Occipital lobe (tissue), 2 donors: ENCODE data around the gene DTWD2. TPM values are rescaled to one million over a fixed set of nuclear protein-coding genes. Genes with fewer than 3 reads are reported as not detected.
A peak's percentile ranks its signal among the peaks of the same experiment; 100 is the strongest.

Experiments
- DNase-seq: peaks from one replicate; lab custom pipeline; 2025; lab: John Stamatoyannopoulos, UW
- total RNA-seq: library from RNA; depleted of rRNA; stranded (reverse); fragments of >200 nt; gene quantifications from one replicate; pipeline ENCODE4 v1.2.3, GENCODE V29; 2014

Gene DTWD2, protein sequence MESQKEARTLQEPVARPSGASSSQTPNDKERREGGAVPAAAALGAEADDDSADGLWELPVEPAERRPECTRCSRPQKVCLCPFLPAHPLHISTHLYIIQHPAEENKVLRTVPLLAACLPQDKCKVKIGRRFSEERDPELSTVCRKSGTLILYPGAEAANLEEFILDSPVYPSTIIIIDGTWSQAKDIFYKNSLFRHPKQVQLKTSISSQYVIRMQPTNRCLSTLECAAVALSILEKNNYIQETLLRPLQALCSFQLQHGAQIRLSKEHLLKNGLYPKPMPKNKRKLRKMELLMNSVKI
- total RNA-seq = 13.9 TPM

- peak; percentile 93 for DNase-seq
These were observed at the start of gene DTWD2 for GRCh38 chr5:118987988-118988865. Gene DTWD2, minus strand, starts transcription at chr5:118988547. Its CDS starts 36 bp downstream, at chr5:118988511.

DNA sequence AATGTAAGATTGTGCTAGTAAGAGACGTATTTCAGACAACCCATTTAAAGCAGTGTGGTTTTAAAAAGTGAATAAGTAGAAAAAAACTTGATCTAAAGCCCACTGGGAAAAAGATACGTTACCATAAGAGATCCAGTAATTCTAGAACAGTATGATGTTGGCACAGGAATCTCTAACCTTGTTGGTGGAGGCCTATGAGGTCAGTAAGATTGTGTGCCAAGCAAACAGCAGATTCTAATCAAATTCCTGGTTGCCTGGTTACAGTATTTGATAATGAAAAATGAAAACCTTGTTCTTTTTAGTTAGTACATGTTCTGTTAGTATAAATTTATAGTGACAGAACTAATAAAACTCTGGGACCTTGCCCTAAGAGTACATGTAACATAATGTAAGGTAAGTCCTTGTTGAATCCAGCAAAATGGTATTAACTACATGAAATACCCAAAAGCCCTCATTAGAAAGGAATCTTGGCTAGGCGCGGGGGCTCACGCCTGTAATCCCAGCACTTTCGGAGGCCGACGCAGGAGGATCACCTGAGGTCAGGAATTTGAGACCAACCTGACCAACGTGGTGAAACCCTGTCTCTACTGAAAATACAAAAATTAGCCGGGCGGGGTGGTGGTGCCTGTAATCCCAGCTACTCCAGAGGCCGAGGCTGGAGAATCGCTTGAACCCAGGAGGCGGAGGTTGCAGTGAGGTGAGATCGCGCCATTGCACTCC, 49.3 kb upstream of the DTWD2 start:
- DNase-seq = no peak

GRCh38 chr5:119036101-119036762, 47.9 kb upstream of the DTWD2 start:
- DNase-seq = no peak

DNA sequence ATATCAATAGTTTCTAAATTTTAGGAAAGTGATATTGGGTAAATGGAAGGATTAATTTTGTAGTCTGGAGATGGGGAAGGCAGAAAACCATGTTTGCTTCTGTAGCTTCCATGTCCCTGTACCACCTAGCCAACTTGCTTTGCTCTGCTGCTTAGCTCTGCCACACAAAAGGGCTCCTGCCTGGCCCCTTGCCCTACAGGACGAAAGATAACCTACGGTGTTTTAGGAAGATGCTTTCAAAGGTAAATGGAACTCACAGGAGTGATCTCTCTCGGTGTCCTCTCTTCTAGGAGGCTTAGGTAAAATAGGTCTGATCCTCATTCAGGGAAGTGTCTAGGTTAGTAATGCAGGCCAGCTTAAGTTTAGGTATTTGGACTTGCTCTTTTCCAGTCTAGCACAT, 44.8 kb upstream of the DTWD2 start:
- DNase-seq = no peak

GRCh38 chr5:119032656-119033055, 44.3 kb upstream of the DTWD2 start:
- DNase-seq = no peak

DNA sequence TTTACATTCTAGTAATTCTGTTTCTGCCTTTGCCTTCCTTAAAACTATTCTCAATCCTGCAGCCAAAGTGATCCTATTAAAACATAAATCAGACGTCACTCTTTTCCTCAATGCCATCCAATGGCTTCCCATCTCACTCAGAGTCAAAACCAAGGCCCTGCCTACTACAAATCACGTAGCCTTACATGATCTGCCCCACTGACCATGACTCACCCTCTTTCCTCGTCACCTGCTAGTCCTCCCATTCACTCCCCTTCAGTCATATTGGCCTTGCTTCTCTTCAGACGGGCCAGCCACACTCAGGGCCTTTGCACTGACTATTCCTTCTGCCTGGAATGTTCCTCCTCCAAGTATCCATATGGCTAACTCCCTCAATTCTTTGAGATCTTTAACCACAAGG, 43.6 kb upstream of the DTWD2 start:
- no peak for DNase-seq

DNA sequence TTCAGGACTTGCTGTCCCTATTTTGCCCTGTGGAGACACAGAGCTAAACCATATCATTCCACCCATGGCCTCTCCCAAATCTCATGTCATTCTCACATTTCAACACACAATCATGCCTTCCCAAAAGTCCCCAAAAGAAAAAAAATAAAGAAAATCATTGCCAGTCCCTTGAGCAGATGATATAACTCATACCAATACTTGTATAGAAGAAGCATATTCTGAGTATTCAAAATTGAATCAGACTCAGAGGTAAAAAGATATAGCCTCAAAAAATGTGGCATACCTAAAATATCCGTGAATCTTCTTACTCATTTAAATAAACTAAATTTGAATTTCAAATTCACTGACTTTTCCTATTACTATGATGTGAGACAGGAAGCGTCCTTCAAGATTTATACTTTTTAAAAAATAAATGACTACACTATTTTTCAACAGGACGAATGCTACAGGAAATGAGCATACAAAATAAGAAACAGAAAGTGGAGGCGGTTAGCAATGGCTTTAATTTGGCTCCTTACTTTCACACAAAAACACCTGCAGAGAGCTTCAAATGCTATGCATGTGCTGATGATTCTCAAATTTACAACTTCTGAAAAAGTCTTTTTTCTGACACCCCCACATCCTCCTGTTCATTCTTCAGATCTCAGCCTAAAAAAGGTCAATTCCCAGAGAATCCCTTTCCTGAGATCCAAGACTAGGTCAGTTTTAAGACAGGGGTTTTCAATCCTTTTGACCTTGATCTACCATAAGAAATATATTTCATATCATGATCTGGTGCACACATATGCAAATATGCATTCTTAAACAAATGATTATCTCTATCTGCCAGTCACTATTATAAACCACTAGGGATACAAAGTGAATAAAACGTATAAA, 42.9 kb upstream of the DTWD2 start:
- no peak for DNase-seq

DNA sequence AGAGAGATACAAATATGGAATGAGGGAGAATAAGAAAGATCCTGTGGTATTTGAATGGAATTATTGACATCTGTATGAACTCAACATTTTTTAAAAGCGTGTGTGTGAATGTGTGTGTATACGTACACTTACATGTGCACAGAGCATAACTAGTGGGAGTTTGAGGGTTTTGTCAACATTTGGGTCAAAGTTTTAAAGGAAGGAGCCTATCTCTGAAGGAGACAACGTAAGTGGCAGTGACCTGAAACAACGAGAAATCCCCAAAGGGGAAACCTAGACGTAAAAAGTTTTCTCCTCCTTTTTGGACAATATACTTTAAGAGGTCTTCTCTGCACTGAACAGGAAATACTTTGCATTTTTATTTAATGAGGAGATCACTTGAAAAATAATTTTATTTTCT, 40.2 kb upstream of the DTWD2 start:
- DNase-seq = no peak

- no peak for DNase-seq
These were observed 34.4 kb upstream of the DTWD2 start for GRCh38 chr5:119022773-119023172.

GRCh38 chr5:119022017-119022745, 33.8 kb upstream of the DTWD2 start:
- DNase-seq = no peak

DNA sequence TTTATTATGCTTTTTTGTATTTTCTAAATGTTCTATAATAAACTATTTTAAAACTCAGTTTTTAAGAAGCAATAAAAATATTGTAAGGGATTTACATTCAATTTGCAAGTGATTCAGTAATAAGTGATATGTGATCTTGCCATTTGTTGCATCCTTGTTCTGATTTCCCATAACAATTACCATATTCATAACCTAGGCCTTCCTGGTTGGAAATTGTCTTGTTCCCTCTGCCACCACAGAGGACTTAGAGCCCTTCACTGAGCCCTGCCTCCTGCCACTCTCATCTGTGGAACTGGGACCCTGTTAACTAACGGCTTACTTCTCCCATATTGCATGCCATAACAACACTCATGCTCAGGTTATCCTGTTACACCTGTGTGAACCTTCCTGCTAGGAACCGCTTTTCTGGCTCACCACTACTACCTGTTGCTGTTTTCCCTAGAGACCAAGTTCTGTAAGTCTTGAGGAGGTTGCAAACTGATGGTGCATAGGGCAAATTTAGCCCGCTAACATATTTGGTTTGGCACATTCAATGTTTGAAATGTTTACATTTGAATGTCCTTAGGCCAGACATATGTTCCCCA, 32.9 kb upstream of the DTWD2 start:
- DNase-seq = no peak

DNA sequence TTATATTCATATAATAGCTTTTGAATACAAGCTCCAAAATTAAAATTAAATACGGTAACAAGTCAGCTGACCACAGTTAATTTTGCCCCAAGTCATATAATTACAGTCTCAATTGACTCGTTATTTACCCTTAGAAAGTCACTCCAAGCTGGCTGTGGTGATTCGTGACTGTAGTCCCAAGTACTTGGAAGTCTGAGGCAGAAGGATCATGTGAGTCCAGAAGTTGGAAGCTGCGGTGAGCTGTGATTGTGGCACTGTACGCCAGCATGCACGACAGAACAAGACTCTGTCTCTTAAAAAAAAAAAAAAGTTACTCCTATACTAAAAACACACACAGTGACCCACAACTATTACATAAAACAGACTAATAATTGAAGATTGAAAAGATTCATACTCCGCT, 31.6 kb upstream of the DTWD2 start:
- no peak for DNase-seq

GRCh38 chr5:119019501-119019900, 31.2 kb upstream of the DTWD2 start:
- no peak for DNase-seq

GRCh38 chr5:119017994-119018393, 29.6 kb upstream of the DTWD2 start:
- DNase-seq = no peak

DNA sequence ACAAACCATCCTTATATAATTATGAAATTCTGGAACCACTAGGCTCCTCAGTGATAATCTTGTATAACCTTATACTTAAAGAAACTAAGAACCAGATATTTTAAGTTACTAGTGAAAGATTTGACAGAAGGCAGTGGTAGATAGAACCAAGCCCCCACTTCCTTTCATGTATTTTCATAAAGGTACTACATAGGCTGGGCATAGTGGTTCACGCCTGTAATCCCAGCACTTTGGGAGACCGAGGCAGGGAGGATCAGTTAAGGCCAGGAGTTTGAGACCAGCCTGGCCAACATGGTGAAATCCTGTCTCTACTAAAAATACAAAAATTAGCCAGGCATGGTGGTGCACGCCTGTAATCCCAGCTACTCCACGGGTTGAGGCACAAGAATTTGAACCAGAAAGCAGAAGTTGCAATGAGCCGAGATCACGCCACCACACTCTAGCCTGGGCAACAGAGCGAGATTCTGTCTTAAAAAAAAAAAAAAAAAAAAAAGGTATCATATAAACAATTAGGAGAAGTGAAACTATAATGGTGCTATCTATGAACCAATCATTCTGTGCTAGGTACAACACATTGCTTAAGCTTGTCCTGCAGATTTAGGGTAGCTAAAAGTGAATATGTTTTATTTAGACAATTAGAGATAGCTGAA, 27.9 kb upstream of the DTWD2 start:
- no peak for DNase-seq

GRCh38 chr5:119011186-119011585, 22.8 kb upstream of the DTWD2 start:
- DNase-seq = no peak

- DNase-seq = no peak
These were observed 21.9 kb upstream of the DTWD2 start for GRCh38 chr5:119010206-119010605.

DNA sequence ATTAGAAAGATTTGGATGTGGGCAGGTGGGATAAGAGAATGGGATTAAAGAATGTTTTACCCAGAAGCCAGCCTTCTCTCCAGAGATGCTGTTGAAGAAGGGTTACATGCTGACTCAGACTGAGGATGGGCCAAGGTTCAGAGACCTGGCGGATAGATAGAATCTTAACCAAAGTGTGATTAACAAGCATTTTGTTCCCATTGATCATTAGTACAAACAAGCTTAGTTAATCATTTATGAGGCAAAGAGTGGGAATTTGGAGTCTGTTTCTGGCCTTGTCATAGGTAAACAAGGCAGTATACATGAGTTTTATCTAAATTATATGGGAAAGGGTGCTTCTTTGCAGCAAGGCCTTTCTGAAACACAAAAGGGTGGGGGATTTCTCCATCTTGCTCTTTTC, 20.8 kb upstream of the DTWD2 start:
- no peak for DNase-seq

DNA sequence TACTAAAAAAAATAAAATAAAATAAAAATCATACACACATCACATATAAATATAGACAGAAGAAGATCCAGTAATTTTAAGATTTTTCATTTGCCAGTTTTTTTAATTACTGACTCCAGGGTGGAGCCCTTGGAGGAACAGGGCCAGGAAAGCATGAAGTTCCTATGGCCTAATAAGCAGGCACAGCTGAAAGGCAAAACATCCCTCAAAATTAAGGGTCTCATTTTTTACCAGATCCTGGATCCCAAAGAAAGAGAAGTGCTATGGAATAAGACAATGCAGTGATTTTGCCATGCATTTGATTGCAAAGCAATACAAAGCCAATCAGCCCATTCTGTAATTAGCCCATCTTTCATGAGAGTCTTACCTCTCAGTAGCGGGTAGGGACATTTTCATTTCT, 11.3 kb upstream of the DTWD2 start:
- DNase-seq = no peak
